ENCODE results near the gene NATD1. TPM values are rescaled to one million over a fixed set of nuclear protein-coding genes. Genes with fewer than 3 reads are reported as not detected.
A peak's percentile ranks its signal among the peaks of the same experiment; 100 is the strongest.

NATD1 gene
- total and polyA plus RNA-seq, 9 of the 15 experiments (the other 6 are each of a cell fraction or from before 2014, with no cell fraction given), result 0.24 to 5.4 (median 1.6) TPM

- H3K9me1 ChIP-seq (ENCODE audit: control insufficient read depth, insufficient read depth, low read length), result no peaks in the 10 kb centered on the region
- no peak overlapping the region for H3K4me3 ChIP-seq
- H3K27me3 ChIP-seq (ENCODE audit: control insufficient read depth in 2 of 2, insufficient read depth in 2 of 2, low read length in 2 of 2), result no peaks in the 10 kb centered on the region
- H2AFZ ChIP-seq (ENCODE audit: low read depth, low read length), result peak overlapping the region; percentile 72; the same call in 1 of the 2 replicates
- in situ Hi-C loops (cut with MboI) (loop anchor here (10.0 to 25.0 kb wide), 2 partner anchors 235 to 783 kb away; no protein-coding TSS in a partner anchor), intact Hi-C loops (cut with micrococcal nuclease) (no loop called here)
- no peak overlapping the region for H3K4me2 ChIP-seq (ENCODE audit: insufficient read depth, low read length)
- no peak for DNase-seq (ENCODE audit: extremely low read depth in 1 of 4, low spot score in 3 of 4)
- no peaks in the 10 kb centered on the region for H3K9me3 ChIP-seq (replicated peaks; ENCODE audit: control insufficient read depth, insufficient read depth, low read depth, low read length)
- peak overlapping the region in 1 of 2 experiments; percentile 39; a peak in 1 of 4 replicates for H3K9ac ChIP-seq (ENCODE audit: insufficient read depth in 1 of 2, low read depth in 2 of 2, low read length in 2 of 2)
- 0% methylated on average over 1 of the region's 6 CpGs for WGBS (ENCODE audit: insufficient coverage, low coverage, missing lambda C conversion rate)
- no peak for ATAC-seq
- no peaks in the 10 kb centered on the region for H4K20me1 ChIP-seq (replicated peaks; ENCODE audit: control insufficient read depth, insufficient read depth, low read length)
- TF ChIP-seq RAD21 (CRISPR knock-in tag; conservative IDR thresholded peaks at IDR 0.05 in 1 of 2, IDR thresholded peaks at IDR 0.05 in 1 of 2) (no peak), PHF20 (IDR thresholded peaks at IDR 0.05; ENCODE audit: partially characterized antibody) (no peak), SP2 (IDR thresholded peaks at IDR 0.05; ENCODE audit: extremely low read depth, low read depth, low read length, poor library complexity, severe bottlenecking) (no peak), TSC22D4 (tag; IDR thresholded peaks at IDR 0.05) (no peak), MTA3 (IDR thresholded peaks at IDR 0.05; ENCODE audit: borderline replicate concordance) (no peak), HINFP (tag; conservative IDR thresholded peaks at IDR 0.05; ENCODE audit: low read depth) (no peak), MED1 (CRISPR knock-in tag; IDR thresholded peaks at IDR 0.05; ENCODE audit: borderline replicate concordance) (no peak)
- ChIA-PET POLR2A (no interaction called here), CTCF (ENCODE audit: low intra/inter-chr PET ratio) (no interaction called here)
- H3K79me2 ChIP-seq (ENCODE audit: control insufficient read depth, insufficient read depth, low read length), result no peaks in the 10 kb centered on the region
- H3K36me3 ChIP-seq (ENCODE audit: control insufficient read depth, insufficient read depth, low read length), result no peaks in the 10 kb centered on the region
- peaks cover 5 to 34% of the 10 kb centered on the region in 2 experiments; a peak in 4 of 5 replicates for H3K4me1 ChIP-seq (replicated peaks in 1 of 2; ENCODE audit: control insufficient read depth in 2 of 2, insufficient read depth in 2 of 2, low read length in 2 of 2)
- BruUV-seq (replicated peaks), result no TSS peak
- no peak for FAIRE-seq
- H3K27ac ChIP-seq (ENCODE audit: extremely low read depth, low read depth, low read length), result no peak overlapping the region
Observed at GRCh38 chr17:21279582-21279981, 26.4 kb upstream of the NATD1 start.

All from K562 (cell line).